Purkinje cell (primary cell): ENCODE results near the gene MYL6. TPM values are rescaled to one million over a fixed set of nuclear protein-coding genes. Genes with fewer than 3 reads are reported as not detected.

Source experiments
- polyA plus RNA-seq: library from polyadenylated mRNA; unstranded; fragments of >200 nt; fragmentation: Nextera tagmentation; gene quantifications from 2 replicates; pipeline ENCODE4 v1.2.1, GENCODE V29; 2014

Gene MYL6
- 2,053 and 2,241 TPM in 2 replicates for polyA plus RNA-seq

GRCh38 chr12:56158029-56158925 lies at the start of gene MYL6:
TSS of gene MYL6 (plus strand) at chr12:56158359. CDS start at chr12:56158402, 43 bp downstream.

DNA sequence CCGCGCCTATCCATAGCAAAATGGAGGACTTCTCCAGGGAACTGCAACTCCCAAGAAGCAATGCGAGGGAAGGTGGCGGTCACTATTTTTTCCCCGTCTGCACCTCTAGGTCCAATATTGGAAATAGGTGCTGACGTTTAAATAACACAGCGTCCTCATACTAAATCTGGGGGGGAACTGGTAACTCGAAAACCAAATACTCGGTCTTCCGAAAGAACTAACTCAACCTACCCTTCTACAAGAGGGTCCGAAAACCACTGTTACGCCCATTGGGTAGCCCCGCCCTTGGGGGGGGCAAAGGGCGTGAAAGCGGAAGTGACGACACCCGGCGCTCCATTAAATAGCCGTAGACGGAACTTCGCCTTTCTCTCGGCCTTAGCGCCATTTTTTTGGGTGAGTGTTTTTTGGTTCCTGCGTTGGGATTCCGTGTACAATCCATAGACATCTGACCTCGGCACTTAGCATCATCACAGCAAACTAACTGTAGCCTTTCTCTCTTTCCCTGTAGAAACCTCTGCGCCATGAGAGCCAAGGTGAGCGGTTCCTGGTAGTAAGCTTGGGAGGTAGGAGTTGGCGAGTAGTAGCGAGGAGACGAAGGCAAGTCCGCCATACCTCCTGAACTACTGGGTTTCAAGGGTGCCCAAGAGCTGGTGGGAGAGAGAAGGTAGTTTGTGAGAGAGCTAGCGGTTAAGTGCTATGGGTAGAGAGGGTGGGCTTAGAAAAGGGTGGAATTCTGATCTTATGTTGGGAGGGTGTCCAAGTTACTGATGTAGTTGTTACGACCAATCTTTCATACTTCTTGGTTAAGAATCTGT lies 41.7 kb upstream of the MYL6 start, which contains the start of gene RPL41:
RPL41 (plus strand) TSS at position 367 of the 815 bp plus-strand sequence.

DNA sequence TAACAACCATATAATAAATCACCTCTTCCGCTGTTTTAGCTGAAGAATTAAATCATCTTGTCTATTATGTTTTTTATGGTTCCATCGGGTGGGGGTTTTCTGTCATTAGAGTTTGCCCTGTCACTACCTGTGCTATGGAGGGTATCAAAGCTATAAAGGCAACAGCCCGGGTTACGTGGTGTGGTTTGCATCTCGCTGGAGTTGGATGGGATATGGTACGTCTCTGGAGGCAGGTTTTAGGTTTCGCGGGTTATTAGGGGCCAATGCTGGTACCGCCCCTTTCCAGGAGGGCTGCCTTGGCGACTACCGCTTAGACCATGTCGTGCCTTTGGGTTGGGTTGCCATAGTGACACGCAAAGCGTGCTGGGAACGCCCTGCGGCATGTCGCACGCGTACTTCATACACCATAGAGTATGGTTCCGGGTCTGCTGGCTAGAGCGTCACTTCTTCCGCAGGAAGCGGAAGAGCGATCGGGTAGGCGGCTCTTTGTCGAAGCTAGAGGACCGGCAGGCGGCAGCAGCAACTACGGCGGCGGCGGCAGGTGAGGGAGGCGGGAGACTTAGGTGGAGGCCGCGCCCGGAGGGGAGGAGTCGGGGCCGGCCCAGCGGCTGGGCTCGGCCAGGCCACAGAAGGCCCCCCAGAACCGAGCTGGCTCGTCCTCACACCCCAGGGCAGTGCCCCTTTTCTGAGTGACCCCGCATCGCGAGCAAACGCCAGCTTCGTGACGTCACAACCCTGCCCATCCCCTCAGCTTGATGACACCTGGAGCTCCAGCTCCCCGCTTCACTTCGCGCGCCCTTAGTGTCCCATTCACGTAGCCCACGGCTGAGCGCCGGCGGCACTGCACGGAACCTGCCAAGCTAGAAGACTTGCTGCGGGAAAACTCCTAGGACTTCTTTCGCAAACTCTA lies 40.1 kb upstream of the MYL6 start, which contains the start of gene ZC3H10:
ZC3H10 (plus strand) TSS at position 489 of the 910 bp plus-strand sequence. CDS start 2,297 bp downstream, outside the sequence.

DNA sequence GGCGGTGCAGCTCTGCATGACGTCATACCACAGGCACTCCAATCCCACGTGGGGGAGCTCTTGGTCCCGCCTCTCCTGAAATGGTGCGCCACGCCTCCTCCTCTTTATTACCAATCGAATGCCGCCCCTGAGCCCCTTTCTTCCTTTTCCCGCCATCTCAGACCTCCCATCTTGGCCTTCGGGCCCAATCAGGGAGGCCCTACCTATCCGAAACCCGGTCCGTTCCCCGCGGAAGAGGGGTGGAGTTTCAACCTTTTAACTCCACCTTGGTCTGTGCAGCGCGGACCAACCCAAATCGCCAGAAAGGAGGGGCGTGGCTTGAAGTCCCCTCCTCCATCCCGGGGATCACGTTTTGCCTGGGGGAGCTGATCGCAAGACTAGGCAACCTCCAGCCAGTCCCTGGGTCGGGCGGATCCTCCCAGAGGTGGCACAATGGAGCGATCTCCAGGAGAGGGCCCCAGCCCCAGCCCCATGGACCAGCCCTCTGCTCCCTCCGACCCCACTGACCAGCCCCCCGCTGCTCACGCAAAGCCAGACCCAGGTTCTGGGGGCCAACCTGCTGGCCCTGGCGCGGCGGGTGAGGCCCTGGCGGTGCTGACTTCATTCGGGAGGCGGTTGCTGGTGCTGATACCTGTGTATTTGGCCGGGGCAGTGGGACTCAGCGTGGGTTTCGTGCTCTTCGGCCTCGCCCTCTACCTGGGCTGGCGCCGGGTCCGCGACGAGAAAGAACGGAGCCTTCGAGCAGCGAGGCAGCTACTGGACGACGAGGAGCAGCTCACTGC lies 30.1 kb upstream of the MYL6 start, which contains the start of gene ESYT1:
ESYT1 (plus strand) TSS at position 380 of the 782 bp plus-strand sequence; CDS start at position 433, 53 bp downstream.

GRCh38 chr12:56152132-56152755 lies 5.9 kb upstream of the MYL6 start, which contains the start of gene MYL6B:
TSS of gene MYL6B (plus strand) at chr12:56152587. CDS start at chr12:56153919, 1,332 bp downstream.

GRCh38 chr12:56189099-56189917 lies 31.1 kb downstream of the MYL6 start, which contains the start of gene SMARCC2:
TSS of gene SMARCC2 (minus strand) at chr12:56189483. CDS start at chr12:56189461, 22 bp downstream.

Other genes with a start within 250 kb of the MYL6 start
- 19.0 and 28.9 TPM in 2 replicates for gene PYM1, start 230.5 kb upstream of the MYL6 start, polyA plus RNA-seq
- gene DGKA, start 227.2 kb upstream of the MYL6 start, polyA plus RNA-seq = 2.0 and 9.5 TPM in 2 replicates
- gene PMEL, start 192.3 kb upstream of the MYL6 start, polyA plus RNA-seq = not detected in 2 replicates
- 0.31 TPM in 1 of 2 replicates, not detected in the other for gene CDK2, start 191.5 kb upstream of the MYL6 start, polyA plus RNA-seq
- gene RAB5B, start 184.3 kb upstream of the MYL6 start, polyA plus RNA-seq = 22.5 and 27.6 TPM in 2 replicates
- gene SUOX, start 161.1 kb upstream of the MYL6 start, polyA plus RNA-seq = 10.7 and 20.8 TPM in 2 replicates
- gene IKZF4, start 137.3 kb upstream of the MYL6 start, polyA plus RNA-seq = 1.0 and 2.1 TPM in 2 replicates
- gene RPS26, start 116.4 kb upstream of the MYL6 start, polyA plus RNA-seq = 495 and 532 TPM in 2 replicates
- gene ERBB3, start 78.2 kb upstream of the MYL6 start, polyA plus RNA-seq = 0.07 and 0.63 TPM in 2 replicates
- 51.7 and 59.1 TPM in 2 replicates for gene PA2G4, start 53.8 kb upstream of the MYL6 start, polyA plus RNA-seq
- 1,996 and 2,354 TPM in 2 replicates for gene RPL41, start 41.7 kb upstream of the MYL6 start, polyA plus RNA-seq
- gene ZC3H10, start 40.1 kb upstream of the MYL6 start, polyA plus RNA-seq = 0.46 and 0.65 TPM in 2 replicates
- gene ESYT1, start 30.1 kb upstream of the MYL6 start, polyA plus RNA-seq = 0.99 and 9.1 TPM in 2 replicates
- 99.3 and 105 TPM in 2 replicates for gene MYL6B, start 5.8 kb upstream of the MYL6 start, polyA plus RNA-seq
- 52.8 and 59.7 TPM in 2 replicates for gene SMARCC2, start 31.1 kb downstream of the MYL6 start, polyA plus RNA-seq
- 12.4 and 13.5 TPM in 2 replicates for gene RNF41, start 63.6 kb downstream of the MYL6 start, polyA plus RNA-seq
- gene NABP2, start 66.0 kb downstream of the MYL6 start, polyA plus RNA-seq = 28.3 and 36.4 TPM in 2 replicates
- not detected in 2 replicates for gene SLC39A5, start 71.7 kb downstream of the MYL6 start, polyA plus RNA-seq
- gene ANKRD52, start 100.0 kb downstream of the MYL6 start, polyA plus RNA-seq = 4.2 and 10.7 TPM in 2 replicates
- 6.7 and 8.2 TPM in 2 replicates for gene COQ10A, start 108.6 kb downstream of the MYL6 start, polyA plus RNA-seq
- gene CS, start 142.0 kb downstream of the MYL6 start, polyA plus RNA-seq = 117 and 124 TPM in 2 replicates
- gene CNPY2, start 157.6 kb downstream of the MYL6 start, polyA plus RNA-seq = 115 and 134 TPM in 2 replicates
- 10.5 and 12.1 TPM in 2 replicates for gene PAN2, start 175.6 kb downstream of the MYL6 start, polyA plus RNA-seq
- gene IL23A, start 180.5 kb downstream of the MYL6 start, polyA plus RNA-seq = not detected in 2 replicates
- gene STAT2, start 201.7 kb downstream of the MYL6 start, polyA plus RNA-seq = 9.7 and 26.8 TPM in 2 replicates
- 0.32 TPM in 1 of 2 replicates, not detected in the other for gene APOF, start 204.5 kb downstream of the MYL6 start, polyA plus RNA-seq